HuH-7 (cell line): ENCODE results near the gene ELMO1.

Source experiments
- DNase-seq: peaks from one replicate; pipeline ENCODE4 v3.0.0; 2011; ENCODE audit warnings: low spot score

Gene ELMO1

DNA sequence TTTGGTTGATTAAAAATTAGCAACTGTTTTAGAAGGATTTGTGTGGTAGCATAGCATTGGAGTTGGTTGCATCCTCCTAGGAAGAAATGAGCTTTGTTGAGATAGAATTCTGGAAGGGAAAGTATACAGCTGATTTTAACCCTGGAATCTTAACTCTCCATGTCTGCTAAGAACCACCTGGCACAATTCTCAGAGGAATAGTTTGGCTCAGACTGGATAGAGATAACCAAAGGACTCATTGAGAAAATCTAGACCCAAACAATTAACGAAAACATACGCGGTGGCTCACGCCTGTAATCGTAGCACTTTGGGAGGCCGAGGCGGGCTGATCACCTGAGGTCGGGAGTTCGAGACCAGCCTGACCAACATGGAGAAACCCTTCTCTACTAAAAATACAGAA lies 625.3 kb downstream of the ELMO1 start:
- no peak for DNase-seq

DNA sequence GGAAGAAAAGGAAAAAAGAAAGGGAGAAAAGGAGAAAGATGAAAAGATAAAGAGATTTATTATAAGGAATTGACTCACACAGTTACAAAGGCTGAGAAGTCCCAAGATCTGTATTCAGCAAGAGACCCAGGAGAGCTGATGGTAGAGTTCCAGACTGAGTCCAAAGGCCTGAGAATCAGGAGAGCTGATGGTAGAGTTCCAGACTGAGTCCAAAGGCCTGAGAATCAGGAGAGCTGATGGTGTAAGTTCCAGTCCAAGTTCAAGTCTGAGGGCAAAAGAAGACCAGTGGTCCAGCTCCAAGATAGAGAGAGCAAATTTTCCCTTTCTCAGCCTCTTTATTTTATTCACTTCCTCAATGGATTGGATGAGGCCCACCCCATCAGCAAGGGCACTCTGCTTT lies 627.0 kb downstream of the ELMO1 start:
- DNase-seq = no peak

DNA sequence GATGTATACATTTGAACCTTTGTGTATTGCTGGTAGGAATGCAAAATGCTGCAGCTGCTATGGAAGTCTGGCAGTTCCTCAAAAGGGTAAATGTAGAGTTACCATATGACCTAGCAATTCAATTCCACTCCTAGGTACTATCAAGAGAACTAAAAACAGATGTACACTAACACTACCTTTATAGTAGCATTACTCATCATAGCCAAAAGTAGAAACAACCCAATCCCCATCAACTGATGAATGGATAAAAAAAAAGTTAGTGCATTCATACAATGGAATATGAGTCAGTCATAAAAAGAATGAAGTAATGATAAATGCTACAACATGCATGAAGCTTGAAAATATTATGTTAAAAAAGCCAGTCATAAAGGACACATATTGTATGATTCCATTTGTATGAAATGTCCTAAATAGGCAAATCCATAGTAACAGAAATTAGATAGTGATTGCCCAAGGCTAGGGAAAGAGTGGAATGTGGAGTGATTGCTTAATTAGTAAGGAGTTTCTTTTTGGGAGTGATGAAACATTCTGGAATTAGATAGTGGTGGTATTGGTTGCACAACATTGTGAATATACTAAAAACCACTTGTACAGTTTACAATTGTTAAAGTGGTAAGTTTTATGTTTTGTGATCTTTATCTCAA lies 628.0 kb downstream of the ELMO1 start:
- DNase-seq = no peak

DNA sequence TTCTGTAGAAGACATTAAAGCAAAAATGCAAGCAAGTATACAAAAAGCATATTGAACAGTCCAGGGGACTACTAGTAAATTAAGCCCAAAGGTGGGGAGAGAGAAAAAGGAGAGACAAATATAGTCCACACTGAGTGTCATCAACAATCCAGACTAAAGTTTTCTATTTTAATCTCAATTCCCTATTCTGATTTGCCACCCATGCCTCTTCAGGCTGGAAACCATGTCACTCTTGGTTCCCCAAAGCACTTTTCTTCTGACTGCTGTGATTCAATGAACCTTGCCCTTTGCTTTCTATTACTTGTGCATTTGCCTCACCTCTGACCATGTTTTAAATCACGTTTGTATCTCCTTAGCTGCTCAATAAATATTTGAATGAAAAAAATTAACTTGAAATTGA lies 629.0 kb downstream of the ELMO1 start:
- no peak for DNase-seq

DNA sequence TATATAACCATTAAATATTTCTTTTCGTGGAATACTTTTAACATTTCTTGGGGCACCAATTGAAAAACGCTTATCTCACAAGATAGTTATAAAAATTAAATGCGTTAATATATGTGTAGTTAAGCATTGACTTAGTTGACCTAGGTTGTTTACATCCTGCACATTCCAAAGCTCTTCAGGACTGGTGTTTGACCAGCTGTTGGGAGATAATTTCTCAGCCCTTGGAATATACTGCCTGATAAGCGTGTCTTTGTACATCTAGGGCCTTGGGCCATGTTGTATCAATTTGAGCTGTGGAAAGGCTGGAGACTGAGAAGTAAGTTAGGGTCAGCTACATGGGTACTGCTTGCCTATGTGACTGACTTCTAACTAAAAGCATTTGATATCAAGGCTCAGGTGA lies 634.4 kb downstream of the ELMO1 start:
- DNase-seq = no peak

DNA sequence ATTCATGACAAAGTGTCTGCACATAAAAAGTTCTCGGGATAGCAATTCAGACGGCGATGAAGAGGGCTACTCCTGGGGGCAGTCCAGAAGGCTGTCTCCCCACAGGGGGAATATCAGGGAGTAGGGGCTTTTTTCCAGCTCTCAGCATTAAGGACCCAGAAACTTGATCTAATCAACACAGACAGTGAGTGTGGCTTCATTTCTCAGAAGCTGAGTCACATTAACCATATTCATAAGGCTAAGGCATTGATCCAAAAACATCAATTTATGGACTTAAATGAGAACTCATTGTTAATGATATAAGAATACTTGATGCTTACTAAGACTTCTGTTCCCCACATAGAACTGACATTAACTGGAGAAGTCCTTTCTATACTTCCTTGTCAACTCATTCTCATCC lies 636.9 kb downstream of the ELMO1 start:
- no peak for DNase-seq

DNA sequence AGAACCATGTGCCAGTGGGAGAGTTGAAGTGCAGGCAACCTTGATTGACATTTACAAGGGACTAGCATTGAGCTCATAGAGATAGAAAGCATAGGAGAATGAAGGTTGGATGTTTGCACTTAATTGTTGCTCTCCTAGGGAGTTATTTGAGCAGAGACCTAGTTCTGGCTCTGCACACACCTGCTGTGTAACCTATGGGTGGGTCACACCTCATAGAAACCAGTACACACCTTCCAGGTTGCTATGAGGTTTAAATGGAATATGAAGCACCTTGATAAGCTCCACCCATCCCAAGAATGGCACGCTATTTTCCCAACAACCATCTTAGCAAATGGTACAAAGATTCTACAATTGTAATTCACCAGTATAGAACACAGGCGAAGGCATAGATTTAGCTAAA lies 638.2 kb downstream of the ELMO1 start:
- no peak for DNase-seq

DNA sequence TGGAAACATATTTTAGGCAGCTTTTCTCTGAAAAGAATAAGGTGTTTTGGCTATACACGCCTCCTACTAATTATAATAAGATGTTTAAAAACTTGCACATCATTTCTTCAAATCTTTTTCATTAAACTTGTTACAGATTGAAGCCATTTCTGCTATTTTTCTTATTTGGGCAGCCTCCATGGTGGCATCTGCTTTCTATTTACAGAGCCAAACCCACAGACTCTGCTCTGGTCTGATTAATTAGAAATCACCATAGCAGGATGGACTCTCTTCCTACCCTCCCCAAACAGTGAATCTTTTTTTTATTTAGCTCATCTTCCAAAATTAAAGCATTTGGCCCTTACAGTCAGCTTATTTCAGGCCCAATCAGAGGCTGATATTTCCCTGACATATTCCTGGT lies 638.6 kb downstream of the ELMO1 start:
- DNase-seq = no peak

DNA sequence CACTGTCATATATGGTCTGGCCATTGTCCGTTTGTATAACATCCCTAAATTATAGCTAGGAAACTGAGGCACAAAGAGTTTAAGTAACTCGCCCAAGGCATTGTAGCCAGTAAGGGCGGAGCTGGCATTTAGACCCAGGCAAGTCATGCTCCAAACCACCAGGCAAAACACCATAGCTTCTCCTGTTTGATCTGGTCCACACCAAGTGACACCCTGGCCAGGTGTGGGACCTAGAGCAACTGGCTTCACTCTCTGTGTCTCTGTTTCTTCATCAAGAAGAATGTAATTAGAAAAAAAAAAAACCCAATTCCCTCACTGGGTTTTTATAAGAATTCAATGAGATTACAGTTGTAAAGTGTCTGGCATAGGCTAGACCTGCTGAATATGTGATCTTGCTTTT lies 639.2 kb downstream of the ELMO1 start:
- no peak for DNase-seq

DNA sequence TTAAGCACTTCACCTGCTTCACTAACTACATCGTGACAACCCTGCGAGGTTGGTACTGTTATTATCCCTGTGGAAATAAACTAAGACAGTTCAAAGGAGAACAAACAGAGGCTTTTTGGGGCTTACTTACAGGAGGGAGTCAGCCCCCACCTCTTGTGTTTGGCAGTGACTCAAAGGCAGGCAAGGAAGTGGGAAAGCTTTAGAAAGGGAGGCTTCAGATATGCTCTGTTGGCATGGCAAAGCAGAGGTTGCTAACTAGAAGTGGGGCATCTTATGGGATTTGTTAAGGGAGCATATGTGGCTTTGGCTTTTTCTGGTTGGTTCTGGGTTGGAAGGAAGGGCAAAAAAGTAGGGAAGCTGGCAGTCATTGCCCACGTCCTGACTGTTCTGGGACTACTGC lies 639.6 kb downstream of the ELMO1 start:
- DNase-seq = no peak

DNA sequence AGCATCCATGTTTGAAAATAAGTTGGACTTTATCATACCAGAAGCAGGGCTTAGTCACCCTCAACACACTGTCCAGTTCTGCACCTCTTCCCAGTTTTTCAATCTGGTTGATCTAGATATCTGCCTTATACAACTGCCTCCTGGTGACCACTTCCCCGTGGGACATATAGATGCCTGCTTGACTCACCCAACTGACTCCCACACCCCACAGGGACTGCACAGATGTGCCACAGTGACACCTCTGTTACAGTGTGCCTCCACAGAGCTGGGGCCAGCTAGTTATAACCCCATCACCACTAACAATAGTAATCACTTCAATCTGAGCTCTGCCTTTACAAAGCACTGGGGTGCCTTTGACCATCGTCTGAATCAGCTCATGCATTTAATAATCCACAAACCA lies 641.8 kb downstream of the ELMO1 start:
- no peak for DNase-seq
